Left renal pelvis (tissue), 4 donors: ENCODE data around the gene TUBGCP2. TPM values are rescaled to one million over a fixed set of nuclear protein-coding genes. Genes with fewer than 3 reads are reported as not detected.
"Not testable (repeated sequence)": the region's sequence is repeated elsewhere in the genome, so short reads cannot be mapped to it uniquely, and the experiment has no call there.

Experiments
- DNase-seq, 4 donors: peaks; one replicate each; pipeline ENCODE4 v3.0.0-alpha.2; 2013; ENCODE audit warnings: low read depth in 4 of 4, low spot score in 3 of 4
- polyA plus RNA-seq, 4 donors: library from polyadenylated mRNA; unstranded; fragments of 120-200 nt; gene quantifications; one replicate each; pipeline ENCODE4 v1.2.1, GENCODE V29; 2013; ENCODE audit not compliant: insufficient read length in 4 of 4

TUBGCP2 gene
- polyA plus RNA-seq, 4 donors: 45.5 to 81.2 (median 55.8) TPM

DNA sequence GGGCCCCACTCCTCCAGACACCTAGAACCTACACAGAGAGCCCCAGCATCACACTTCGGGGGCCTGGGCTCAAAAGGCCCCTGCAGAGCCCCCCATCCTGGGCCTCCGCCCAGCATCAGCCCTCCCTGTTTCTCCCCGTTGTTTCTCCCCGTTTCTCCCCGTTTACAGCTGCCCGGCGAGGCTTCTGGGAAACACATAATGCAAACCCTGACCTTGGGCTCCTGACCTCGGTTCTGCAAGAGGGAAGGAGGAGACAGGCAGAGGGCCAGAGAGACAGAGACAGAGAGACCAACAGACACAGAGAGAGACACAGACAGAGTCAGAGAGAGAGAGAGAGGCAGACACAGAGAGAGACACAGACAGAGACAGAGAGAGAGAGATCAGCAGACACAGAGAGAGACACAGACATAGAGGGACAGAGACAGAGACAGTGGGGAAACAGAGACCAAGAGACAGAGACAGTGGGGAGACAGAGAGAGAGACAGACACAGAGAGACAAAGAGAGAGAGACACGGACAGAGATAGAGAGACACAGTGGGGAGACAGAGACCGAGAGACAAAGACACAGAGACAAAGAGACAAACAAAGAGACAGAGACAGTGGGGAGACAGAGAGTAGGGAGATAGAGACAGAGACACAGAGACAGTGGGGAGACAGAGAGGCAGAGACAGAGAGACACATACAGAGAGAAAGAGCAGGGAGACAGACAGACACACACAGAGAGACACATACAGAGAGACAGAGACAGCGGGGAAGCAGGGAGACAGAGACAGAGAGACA is 58.5 kb downstream of the TUBGCP2 start:
- DNase-seq: no peak

DNA sequence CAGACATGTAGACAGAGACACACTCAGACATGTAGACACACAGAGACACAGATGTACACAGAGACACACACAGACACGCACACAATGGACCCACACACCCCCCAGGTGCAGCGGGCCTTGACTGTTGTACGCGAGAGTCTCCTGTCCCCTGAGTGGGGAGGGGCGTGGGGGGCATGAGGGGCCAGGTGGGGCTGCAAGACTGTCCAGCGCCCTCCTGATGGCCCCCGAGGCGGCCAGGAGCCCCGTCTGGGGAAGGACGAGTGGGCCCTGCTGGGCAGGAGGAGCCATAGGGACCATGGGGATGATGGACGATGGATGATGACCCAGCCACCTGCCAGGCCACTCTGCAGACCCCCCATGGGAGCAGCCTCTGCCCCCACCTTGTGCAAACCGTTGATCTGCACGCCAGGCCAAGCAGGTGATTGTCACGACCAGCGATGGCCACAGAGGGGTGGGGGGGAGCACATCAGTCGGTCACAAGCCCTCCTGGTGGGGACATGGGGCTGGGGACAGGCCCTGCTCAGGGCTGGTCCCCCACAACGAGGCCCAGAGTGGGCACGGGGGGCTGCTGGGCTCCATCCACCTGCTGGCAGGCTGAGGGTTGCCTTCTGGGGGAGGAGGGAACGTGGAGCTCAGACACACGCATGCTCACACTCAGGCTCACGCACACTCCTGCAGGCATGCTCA is 59.4 kb downstream of the TUBGCP2 start:
- DNase-seq: no peak

DNA sequence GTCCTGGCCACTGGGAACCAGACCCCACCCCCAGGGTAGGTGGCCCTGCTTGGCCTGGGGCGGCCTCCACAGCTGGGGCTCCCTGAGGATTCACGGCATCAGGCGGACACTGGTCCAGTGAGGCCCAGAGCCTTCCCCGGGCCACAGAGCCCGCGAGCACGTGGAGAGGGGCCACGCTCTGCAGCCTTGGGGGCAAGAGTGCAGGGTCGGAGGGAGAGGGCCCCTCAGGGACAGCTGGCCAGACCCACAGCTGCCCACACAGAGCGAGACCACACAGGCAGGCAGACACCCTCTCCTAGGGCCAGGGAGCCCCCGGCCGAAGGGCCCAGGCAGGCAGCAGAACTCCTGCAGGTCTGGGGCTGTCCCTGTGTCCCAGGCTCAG is 60.3 kb downstream of the TUBGCP2 start:
- DNase-seq: no peak

DNA sequence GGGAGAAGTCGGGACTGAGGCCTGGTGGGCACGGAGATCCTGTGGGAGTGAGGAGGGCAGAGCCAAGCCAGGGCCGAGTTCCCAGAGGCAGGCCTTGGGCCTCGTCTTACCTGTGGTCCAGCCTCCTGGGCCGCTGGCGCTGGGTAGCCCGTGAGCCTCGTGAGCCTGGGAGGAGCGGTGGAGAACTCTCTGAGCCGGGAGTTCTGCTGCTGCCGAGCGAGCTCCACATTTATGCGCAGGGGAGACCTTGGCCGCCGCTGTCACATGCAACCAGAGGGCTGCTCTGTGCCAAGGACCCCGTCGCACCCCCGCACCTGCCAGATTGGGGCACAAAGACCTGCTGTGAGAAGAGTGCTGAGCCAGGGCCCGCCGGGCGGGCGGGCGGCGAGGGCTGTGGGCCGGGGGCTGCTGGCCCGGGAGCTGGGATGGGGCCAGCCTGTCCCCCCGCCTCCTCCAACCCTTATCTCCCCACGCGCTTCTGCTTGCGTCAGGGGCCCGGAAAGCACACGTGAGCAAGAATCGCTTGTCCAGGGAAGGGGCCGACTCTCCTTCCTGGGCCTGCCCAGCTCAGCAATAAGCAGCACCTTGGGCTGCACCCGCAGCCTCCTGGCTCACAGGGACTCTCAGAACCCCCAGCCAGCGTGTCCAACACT is 60.9 kb downstream of the TUBGCP2 start:
- DNase-seq: no peak

DNA sequence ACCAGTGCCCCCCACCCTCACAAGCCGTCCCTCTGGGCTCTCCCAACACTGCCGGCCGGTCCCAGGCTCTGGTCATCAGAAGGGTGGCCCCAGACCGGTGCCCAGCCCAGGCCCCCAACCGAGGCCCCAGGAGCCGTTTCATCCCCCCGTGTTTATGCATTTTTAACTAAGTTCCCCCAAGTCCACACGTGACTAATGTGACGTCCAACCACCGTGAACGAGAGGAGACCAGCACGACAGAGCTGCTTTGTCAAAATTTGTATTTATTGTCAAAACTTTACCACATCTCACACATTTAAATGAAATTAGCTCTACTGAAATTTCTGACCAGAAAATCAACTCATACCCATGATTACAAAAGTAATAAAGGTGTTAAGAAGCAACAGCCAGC is 62.4 kb downstream of the TUBGCP2 start:
- no peak for DNase-seq

DNA sequence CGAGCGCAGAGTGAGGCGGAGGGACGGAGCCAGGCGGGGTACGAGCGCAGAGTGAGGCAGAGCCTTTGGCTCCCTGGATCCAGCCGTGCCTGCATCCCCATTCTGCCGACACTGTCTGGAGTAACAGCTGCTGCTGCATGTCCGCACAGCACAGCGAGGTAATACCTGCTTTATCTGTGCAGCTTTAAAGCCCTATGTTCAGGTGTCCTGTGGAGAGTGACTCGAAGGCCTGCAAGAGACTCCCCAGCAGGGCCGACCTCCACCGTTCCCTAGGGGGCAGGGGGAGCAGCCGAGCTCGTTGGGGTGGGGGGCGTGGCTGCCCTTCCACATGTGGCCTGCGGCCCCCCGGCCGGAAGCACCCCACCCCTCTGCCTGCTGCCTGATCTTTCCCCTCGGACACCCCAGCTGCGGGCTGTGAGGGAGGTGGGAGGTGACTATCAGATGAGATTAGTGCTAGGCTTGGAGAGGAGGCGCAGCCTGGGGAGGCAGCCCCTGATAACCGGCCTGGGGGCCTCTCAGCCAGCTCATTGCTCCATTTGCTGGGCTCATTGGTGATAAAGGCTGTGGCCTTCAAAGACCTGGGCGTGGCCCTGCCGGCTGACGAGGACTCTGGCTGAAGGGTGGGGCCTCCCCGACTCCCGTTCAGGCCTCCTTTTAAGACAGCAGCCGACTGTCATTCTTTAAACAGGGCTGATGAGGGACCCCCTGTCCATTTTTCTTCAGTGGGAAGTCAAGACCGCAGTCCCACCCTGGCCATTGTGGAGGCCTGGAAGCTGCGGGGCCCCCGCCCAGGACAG is 63.0 kb downstream of the TUBGCP2 start:
- no peak for DNase-seq

DNA sequence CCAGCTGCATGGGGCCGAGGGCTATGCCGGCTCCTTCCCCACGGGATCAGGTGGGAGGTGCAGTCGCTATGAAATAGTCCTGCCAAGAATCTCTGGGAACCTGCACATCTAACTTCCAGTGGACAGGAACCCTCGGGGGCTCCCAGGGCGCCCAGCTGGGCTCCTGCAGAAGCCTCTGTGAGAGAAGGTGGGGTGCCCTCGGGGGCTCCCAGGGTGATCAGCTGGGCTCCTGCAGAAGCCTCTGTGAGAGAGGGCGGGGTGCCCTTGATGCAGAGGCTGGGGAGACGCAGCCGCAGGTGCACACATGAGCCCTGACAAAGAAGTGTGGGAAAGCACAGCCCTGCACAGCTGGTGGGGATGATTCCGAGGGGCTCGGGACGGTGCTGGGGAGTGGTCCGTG is 65.1 kb downstream of the TUBGCP2 start:
- DNase-seq: no peak

DNA sequence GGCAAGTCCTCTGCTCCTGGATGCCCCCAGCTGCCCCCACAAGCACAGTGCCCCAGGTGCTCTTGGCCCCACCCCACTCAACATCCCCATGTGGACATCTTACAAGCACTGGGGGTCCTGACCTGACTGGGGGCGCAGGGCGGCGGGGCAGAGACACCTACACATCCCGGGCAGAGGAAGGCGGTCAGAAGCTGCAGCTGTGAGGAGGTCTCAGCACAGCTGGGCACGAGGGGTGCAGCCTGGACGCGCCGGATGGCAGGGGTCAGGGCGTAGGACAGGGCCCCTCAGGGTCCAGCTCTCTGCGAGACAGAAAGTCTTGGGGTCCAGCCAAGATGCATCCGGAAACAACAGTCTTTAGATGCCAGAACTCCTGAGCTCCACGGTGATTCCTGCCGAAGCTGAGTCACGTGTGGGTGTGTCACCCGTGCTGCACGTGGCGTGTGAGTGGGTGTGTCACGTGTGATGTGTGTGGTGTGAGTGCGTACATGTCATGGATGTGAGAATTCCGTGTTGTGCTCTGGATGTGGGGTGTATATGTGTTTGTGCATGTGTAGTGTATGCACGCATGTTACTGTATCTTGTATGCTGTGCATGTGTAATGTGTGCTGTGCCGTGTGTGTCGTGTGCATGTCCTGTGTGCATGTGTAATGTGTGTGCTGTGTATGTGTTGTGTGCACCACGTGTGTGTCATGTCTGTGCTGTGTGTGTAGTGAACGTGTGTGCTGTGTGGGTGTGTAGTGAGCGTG is 65.9 kb downstream of the TUBGCP2 start:
- DNase-seq: no peak

DNA sequence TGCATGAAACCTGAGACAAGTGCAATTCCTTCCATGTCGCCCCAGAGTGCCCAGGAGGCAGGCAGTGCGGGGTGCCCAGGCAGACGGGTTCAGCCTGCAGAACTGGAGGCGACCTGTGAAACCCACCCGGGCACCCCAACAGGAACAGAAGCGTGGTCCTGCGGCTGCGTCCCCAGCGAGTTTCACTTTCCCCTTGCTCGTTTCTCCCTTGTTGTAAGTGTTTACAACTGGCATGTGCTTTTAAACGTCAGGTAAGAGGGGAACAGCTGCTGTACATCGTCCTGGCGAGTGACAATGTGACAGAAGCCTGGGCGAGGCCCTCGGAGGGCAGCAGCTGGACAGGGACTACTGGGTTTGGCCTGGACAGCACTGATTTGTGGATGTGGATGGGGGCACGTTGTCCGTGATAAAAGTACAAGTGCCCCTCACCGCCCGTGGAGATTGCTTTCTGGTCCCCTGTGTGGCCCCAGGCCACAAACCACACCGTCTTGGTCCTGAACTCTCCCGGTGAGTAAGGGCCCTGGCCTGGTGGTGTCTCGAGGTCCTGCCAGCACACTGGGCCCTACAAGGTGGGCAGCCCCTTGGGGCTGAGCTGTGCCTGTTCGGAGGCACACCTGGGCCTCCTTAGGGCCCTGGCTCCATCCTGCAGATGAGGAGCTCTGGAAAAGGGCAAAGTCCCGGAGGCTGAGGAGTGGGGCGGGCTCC is 67.0 kb downstream of the TUBGCP2 start:
- no peak for DNase-seq

DNA sequence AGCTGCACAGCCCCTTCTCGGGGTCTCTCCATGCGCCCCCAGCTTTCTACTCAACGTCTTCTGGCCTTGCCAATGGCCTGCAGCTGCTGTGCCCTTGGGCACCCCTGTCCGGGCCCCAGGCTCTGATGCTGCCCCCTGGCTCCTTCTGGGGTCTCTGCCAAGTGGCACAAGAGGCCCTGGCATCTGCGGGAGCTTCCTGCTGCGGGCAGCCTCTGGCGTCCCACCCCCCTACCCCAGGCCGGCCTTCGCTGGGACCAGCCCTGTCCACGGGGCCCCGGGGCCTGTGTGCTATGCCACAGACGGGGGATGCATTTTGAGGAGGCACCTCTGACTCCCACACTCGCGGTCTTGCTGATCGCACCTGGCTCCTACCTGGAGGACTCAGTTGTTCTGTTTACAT is 68.7 kb downstream of the TUBGCP2 start:
- DNase-seq: no peak

DNA sequence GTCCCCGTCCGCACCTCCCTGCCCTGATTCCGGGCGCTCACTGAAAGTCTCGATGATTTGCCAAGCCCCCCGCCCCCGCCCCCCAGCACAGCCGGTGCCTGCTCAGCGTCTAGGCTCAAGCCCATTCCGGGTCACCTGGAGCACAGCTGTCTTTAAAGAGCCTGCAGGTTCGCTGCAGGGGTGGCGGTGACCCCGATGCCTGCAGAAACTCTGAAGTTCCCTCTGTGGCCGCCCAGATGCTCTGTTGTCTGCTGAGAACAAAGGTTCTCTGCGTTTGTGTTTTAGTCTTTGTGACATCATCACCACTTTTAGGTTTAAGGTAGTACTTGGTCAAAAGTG is 70.2 kb downstream of the TUBGCP2 start:
- DNase-seq: no peak

DNA sequence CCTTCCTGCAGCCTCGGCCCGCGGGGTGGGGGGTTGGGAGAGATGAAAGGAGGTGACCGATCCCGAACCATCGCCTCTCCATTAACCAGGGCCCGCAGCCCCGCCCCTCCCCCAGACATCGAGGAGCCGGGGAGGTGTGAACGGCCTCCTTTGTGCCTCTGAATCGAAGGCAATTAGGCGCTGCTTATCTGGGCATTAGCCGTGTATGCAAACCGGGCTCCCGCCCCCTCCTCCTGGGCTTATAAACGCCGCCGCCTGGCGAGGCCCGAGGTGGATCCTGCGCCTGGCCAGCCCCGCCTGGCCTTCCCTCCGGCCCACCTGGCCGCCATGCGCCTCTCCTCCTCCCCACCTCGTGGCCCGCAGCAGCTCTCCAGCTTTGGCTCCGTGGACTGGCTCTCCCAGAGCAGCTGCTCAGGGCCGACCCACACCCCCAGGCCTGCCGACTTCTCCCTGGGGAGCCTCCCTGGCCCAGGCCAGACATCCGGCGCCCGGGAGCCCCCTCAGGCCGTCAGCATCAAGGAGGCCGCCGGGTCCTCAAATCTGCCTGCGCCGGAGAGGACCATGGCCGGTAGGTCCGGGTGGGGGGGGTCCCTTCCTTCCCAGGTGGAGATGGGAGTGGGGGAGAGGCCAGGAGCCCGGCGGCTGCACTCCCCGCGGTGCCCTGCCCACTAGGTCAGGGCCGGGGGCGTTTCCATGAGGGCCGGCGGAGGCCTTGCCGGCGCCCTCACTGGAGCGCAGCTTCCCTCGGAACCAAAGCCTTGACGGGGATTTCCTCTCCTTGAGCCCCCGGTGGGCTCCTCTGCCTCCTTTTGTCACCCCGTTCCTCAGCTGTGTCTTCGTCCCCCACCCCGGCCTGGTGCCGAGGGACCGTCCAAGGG is 70.8 kb downstream of the TUBGCP2 start, which contains the start of gene VENTX:
VENTX (plus strand) TSS at position 268 of the 878 bp plus-strand sequence; CDS start at position 328, 60 bp downstream.
- no peak for DNase-seq

DNA sequence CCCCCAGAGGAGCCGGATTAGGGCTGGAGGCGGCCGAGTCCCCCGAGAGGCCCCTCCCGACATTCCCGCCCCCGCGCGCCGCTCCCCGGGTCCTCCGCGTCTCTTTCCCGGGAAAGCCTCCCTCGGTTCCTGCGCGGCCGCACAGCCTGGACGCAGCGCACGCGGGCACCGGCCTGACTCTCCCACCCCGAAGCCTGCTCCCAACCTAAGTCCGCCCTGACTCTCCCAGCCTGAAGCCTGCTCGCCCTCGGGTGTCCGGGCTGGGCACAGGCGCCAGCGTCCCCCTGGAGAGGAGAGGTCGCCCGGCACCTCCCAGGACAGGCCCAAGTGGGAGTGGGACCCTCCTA is 71.5 kb downstream of the TUBGCP2 start:
- no peak for DNase-seq

DNA sequence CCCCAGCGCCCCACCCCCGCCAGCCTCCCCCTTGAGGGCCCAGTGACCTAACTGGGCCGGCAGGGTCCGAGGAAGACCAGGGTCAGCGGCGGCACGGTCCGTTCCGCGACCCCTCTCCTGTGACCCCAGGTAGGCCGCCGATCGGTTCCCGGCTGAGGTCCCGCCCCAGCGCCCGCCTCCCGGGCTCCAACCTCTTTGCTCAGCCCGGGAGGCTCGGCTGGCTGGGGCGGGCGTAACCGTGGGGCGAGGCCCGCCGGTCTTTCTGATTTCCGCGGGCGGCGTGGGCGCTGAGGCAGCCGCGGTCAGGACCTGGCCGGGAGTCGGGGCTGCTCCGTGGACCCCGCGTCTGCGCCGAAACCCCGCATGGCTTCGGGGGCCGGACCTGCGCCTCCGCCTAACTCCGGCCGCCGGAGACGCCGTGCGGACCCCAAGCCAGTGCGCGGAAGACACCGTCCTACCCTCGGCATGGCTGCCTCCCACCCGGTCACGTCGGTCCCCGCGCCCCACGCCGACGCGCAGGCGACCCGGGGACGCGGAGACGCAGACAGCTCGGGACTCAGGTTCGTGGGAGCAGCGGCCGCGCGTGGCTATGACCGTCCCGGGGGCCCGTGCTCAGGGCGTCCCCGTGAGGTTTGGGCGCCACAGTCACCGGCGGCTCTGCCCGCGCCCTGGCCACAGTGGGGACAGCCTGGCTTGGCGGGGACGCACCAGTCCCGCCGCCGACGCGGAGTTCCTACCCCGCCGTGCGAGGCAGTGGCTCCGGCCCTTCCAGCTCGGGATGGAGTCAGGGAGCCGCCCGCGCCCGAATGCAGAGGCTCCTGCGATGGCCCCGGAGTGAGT is 72.1 kb downstream of the TUBGCP2 start:
- DNase-seq: no peak

DNA sequence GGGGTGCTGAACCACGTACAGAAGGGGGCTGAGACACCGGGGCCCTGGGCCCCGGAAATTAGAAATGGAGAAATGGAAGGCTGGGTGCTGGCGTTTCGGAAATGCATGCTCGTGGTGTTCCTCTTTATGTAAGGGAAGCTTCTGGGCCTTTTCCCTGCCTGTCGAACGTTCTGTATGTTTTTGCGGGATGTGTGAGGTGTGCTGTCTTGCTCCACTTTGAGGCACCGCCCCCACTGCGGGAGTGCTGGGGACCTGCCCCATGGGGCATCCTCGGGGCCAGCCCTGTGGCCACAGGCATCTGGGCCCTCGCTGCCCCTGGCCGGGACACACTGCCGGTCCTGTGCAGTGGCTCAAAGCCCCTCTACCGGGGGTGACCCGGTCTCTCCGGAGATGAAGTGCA is 72.7 kb downstream of the TUBGCP2 start:
- no peak for DNase-seq

DNA sequence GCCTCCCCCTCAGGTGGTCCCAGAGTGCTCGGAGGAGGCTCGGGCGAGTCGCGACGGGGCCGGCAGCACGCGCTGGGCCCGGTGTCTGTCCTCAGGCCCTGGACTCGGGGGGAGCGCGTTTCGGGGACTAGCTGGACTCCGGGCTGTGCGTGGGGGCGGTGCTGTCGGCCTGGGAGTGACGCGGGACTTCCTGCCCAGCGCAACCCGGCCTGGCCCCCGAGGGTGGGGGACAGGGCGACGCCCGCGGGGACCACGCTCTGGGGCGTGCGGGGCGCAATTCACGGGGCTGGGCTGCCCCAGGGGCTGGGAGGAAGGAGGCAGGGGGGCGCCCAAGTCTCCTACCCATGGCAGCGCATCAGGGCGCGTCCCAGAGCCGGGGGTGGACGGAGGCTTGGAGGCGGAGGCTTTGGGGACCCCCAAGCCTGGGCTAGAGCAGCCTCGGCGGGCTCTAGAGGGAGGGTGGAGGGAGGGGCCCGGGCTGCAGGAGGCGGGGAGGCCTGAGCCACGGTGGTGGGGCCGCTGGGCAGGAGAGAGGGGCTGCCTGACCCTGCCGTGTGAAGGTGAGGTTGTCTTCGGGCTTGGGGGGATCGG is 73.3 kb downstream of the TUBGCP2 start:
- no peak for DNase-seq

DNA sequence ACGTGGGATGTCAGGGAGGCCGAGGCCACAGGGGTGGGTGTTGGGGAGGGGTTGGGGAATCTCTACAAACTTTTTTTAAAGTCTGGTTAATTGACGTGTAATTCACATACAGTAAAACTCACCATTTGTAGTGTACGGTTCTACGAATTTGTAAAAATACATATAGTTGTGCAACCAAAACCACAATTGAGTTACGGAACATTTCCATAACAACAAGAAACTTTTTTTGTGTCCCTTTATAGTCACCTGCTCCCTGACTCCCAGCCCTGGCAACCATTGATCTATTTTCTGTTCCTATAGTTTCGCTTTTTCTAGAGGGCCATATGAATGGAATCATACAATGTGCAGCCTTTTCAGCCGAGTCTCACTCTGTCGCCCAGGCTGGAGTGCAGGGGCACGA is 73.9 kb downstream of the TUBGCP2 start:
- not testable (repeated sequence) for DNase-seq
